ENCODE data around the gene HGF.

DNA sequence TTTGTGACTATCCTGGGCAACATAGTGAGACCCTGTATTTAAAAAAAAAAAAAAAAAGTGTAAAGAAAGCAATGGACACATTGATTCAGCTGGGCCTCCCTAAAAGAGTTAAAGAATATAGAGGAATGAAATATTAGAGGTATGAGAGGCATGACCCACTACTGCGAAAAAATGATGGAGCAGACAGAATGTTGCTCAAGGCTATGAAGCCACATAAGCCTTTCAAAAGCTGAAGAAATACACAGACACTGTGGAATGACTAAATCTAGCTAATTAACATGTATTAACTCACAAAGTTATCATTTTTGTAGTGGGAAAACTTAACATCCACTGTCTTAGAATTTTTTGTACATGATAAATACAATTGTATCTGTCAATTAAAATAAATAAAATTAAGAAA lies 107.3 kb downstream of the HGF start:
- TF ChIP-seq, protein P1, sequence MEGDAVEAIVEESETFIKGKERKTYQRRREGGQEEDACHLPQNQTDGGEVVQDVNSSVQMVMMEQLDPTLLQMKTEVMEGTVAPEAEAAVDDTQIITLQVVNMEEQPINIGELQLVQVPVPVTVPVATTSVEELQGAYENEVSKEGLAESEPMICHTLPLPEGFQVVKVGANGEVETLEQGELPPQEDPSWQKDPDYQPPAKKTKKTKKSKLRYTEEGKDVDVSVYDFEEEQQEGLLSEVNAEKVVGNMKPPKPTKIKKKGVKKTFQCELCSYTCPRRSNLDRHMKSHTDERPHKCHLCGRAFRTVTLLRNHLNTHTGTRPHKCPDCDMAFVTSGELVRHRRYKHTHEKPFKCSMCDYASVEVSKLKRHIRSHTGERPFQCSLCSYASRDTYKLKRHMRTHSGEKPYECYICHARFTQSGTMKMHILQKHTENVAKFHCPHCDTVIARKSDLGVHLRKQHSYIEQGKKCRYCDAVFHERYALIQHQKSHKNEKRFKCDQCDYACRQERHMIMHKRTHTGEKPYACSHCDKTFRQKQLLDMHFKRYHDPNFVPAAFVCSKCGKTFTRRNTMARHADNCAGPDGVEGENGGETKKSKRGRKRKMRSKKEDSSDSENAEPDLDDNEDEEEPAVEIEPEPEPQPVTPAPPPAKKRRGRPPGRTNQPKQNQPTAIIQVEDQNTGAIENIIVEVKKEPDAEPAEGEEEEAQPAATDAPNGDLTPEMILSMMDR (conservative IDR thresholded peaks at IDR 0.05; ENCODE audit: low read length): no peak
- TF ChIP-seq EZH2phosphoT487 (IDR thresholded peaks at IDR 0.05; ENCODE audit: borderline replicate concordance, low read depth, low read length): no peak
